ENCODE data around the gene S100A3.

The S100A3 gene

GRCh38 chr1:153542956-153543711, 5.9 kb downstream of the S100A3 start:
- Histone ChIP-seq H2AFZ (ENCODE audit: low read depth) (no peak overlapping the region), H3K79me2 (ENCODE audit: insufficient read depth, low read depth) (no peaks in the 10 kb centered on the region), H3K4me1 (ENCODE audit: low read depth, poor library complexity, severe bottlenecking) (peaks cover 28% of the 10 kb centered on the region), H3K4me2 (no peak overlapping the region), H3K9ac (no peak overlapping the region), H3K36me3 (ENCODE audit: insufficient read depth) (no peaks in the 10 kb centered on the region), H3K27me3 (ENCODE audit: insufficient read depth, low read depth) (no peaks in the 10 kb centered on the region), H4K20me1 (ENCODE audit: insufficient read depth) (no peaks in the 10 kb centered on the region), H3K27ac (no peak overlapping the region), H3K4me3 (IDR thresholded peaks at IDR 0.05; ENCODE audit: insufficient read depth, low read depth, low read length) (no peak overlapping the region)
- TF ChIP-seq, protein P1, sequence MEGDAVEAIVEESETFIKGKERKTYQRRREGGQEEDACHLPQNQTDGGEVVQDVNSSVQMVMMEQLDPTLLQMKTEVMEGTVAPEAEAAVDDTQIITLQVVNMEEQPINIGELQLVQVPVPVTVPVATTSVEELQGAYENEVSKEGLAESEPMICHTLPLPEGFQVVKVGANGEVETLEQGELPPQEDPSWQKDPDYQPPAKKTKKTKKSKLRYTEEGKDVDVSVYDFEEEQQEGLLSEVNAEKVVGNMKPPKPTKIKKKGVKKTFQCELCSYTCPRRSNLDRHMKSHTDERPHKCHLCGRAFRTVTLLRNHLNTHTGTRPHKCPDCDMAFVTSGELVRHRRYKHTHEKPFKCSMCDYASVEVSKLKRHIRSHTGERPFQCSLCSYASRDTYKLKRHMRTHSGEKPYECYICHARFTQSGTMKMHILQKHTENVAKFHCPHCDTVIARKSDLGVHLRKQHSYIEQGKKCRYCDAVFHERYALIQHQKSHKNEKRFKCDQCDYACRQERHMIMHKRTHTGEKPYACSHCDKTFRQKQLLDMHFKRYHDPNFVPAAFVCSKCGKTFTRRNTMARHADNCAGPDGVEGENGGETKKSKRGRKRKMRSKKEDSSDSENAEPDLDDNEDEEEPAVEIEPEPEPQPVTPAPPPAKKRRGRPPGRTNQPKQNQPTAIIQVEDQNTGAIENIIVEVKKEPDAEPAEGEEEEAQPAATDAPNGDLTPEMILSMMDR (conservative IDR thresholded peaks at IDR 0.05; ENCODE audit: low read depth, low read length), result no peak

GRCh38 chr1:153541641-153542590, 7.1 kb downstream of the S100A3 start:
- H3K79me2 ChIP-seq (ENCODE audit: insufficient read depth, low read depth), result no peaks in the 10 kb centered on the region
- H3K36me3 ChIP-seq (ENCODE audit: insufficient read depth), result no peaks in the 10 kb centered on the region
- no peak overlapping the region for H3K9ac ChIP-seq
- H3K27me3 ChIP-seq (ENCODE audit: insufficient read depth, low read depth), result no peaks in the 10 kb centered on the region
- peaks cover 30% of the 10 kb centered on the region for H3K4me1 ChIP-seq (ENCODE audit: low read depth, poor library complexity, severe bottlenecking)
- TF ChIP-seq, protein P1 (conservative IDR thresholded peaks at IDR 0.05; ENCODE audit: low read depth, low read length), result no peak
- no peak overlapping the region for H2AFZ ChIP-seq (ENCODE audit: low read depth)
- H3K27ac ChIP-seq, result no peak overlapping the region
- no peaks in the 10 kb centered on the region for H4K20me1 ChIP-seq (ENCODE audit: insufficient read depth)
- H3K4me3 ChIP-seq (IDR thresholded peaks at IDR 0.05; ENCODE audit: insufficient read depth, low read depth, low read length), result no peak overlapping the region
- H3K4me2 ChIP-seq, result no peak overlapping the region

DNA sequence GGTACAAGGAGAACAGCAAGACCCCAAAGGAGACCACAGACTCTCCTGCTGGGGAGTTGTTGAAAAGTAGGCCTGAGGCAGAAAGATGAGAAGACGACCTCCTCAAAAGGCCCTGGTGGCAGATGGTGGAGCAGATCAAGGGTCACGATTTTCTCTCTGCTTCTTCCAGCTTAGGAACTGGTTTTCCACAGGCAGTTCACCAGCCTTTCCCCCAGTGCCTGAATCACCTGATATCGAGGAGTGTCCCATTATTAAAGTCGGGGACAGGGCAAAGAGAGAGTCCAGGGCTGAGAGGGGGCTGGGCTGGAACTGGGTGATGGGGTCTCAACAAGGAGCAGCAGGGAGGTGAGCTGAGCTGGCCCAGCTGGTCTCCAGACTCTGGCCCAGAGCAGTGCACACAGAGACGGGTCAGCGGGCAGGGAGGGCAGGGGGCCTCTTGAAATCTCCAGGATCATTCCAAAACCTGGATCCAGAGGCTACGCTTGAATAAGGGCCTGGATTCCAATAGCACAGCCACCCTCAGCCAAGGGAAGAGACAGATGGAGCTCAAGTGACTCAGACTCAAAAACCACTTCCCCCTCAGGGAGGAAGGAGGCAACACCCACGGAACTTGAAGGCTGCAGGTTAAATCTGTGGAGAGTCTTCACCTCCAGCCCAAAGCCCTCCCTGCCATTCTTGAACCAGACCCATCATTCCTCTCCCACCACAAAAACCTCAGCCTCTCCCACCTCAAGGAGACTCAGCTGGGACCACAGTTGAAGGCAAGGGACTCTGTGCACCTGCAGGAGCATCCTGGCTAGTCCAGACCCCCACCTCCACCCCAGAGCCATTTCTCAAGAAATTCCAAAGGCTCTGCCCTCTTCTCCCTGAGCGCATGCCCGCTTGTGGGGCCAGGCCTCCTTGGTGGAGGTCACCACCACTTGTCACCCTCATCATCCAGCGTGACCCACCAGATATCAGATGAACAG, 8.4 kb downstream of the S100A3 start, which contains the start of gene S100A5:
Gene S100A5, minus strand, starts transcription at position 541 of the 968 bp plus-strand sequence. CDS start 743 bp downstream, outside the sequence.
- H3K9ac ChIP-seq, result no peak within 1 kb of the TSS
- H3K4me2 ChIP-seq, result no peak within 1 kb of the TSS
- H3K79me2 ChIP-seq (ENCODE audit: insufficient read depth, low read depth), result no peaks in the 10 kb centered on the region
- peaks cover 29% of the 10 kb centered on the region for H3K4me1 ChIP-seq (ENCODE audit: low read depth, poor library complexity, severe bottlenecking)
- no peaks in the 10 kb centered on the region for H3K27me3 ChIP-seq (ENCODE audit: insufficient read depth, low read depth)
- H2AFZ ChIP-seq (ENCODE audit: low read depth), result no peak within 1 kb of the TSS
- H3K4me3 ChIP-seq (IDR thresholded peaks at IDR 0.05; ENCODE audit: insufficient read depth, low read depth, low read length), result no peak within 1 kb of the TSS
- H3K27ac ChIP-seq, result no peak within 1 kb of the TSS
- TF ChIP-seq, protein P1 (conservative IDR thresholded peaks at IDR 0.05; ENCODE audit: low read depth, low read length), result no peak
- H3K36me3 ChIP-seq (ENCODE audit: insufficient read depth), result no peaks in the 10 kb centered on the region
- no peaks in the 10 kb centered on the region for H4K20me1 ChIP-seq (ENCODE audit: insufficient read depth)

Data from KMS-11 (cell line).